H9 (cell line): ENCODE measurements around the gene SERTAD1. TPM values are rescaled to one million over a fixed set of nuclear protein-coding genes. Genes with fewer than 3 reads are reported as not detected.

ENCODE experiments used
- DNase-seq: peaks from one replicate; pipeline ENCODE4 v3.0.0-alpha.2; 2017
- H2AFZ ChIP-seq: one replicate; pipeline ENCODE4 v1.6.1; 2013; ENCODE audit warnings: mild to moderate bottlenecking, low read length, control low read depth, moderate library complexity
- H2AK5ac ChIP-seq: 2 replicates; pipeline ENCODE4 v1.6.1; 2013; ENCODE audit warnings: low read length, control low read depth, mixed read lengths; ENCODE audit not compliant: insufficient read length
- H2BK120ac ChIP-seq: one replicate; pipeline ENCODE4 v1.6.1; 2013; ENCODE audit warnings: low read depth, mild to moderate bottlenecking, low read length, control low read depth, inconsistent platforms; ENCODE audit not compliant: poor library complexity, severe bottlenecking
- H2BK12ac ChIP-seq: 2 replicates; pipeline ENCODE4 v1.6.1; 2013; ENCODE audit warnings: low read length, control low read depth, mixed read lengths, low read depth; ENCODE audit not compliant: insufficient read length
- H2BK15ac ChIP-seq: 2 replicates; pipeline ENCODE4 v1.6.1; 2013; ENCODE audit warnings: low read depth, low read length, control low read depth
- H2BK20ac ChIP-seq: one replicate; pipeline ENCODE4 v1.6.1; 2013; ENCODE audit warnings: low read depth, mild to moderate bottlenecking, low read length, control low read depth, inconsistent platforms; ENCODE audit not compliant: poor library complexity, severe bottlenecking
- H2BK5ac ChIP-seq: 2 replicates; pipeline ENCODE4 v1.6.1; 2013; ENCODE audit warnings: low read length, control low read depth, mixed read lengths; ENCODE audit not compliant: insufficient read length
- H3K14ac ChIP-seq: 2 replicates; pipeline ENCODE4 v1.6.1; 2013; ENCODE audit warnings: low read length, control low read depth; ENCODE audit not compliant: insufficient read depth
- H3K18ac ChIP-seq: 2 replicates; pipeline ENCODE4 v1.6.1; 2013; ENCODE audit warnings: low read depth, mild to moderate bottlenecking, mixed read lengths, low read length, control low read depth; ENCODE audit not compliant: insufficient read length
- H3K23ac ChIP-seq: 2 replicates; pipeline ENCODE4 v1.6.1; 2013; ENCODE audit warnings: low read length, control low read depth, mixed read lengths, low read depth; ENCODE audit not compliant: insufficient read length
- H3K23me2 ChIP-seq: 2 replicates; pipeline ENCODE4 v1.6.1; 2013; ENCODE audit warnings: low read depth, mild to moderate bottlenecking, mixed read lengths, low read length, control low read depth; ENCODE audit not compliant: insufficient read length, poor library complexity, severe bottlenecking
- H3K27ac ChIP-seq: 2 replicates; pipeline ENCODE4 v1.5.1; 2013; ENCODE audit warnings: low read length, control low read depth, mixed read lengths, low read depth; ENCODE audit not compliant: insufficient read length
- H3K27me3 ChIP-seq: 2 replicates; pipeline ENCODE4 v1.6.1; 2013; ENCODE audit warnings: low read length, control low read depth, inconsistent platforms; ENCODE audit not compliant: insufficient read depth
- H3K4ac ChIP-seq: 2 replicates; pipeline ENCODE4 v1.6.1; 2013; ENCODE audit warnings: low read depth, mild to moderate bottlenecking, control low read depth, inconsistent platforms, low read length, moderate library complexity
- H3K4me1 ChIP-seq: 2 replicates; pipeline ENCODE4 v1.6.1; 2013; ENCODE audit warnings: low read length, control low read depth, inconsistent platforms; ENCODE audit not compliant: insufficient read depth
- H3K4me2 ChIP-seq: 2 replicates; pipeline ENCODE4 v1.6.1; 2013; ENCODE audit warnings: low read length, control low read depth, mixed read lengths; ENCODE audit not compliant: insufficient read length, insufficient read depth
- H3K56ac ChIP-seq: 2 replicates; pipeline ENCODE4 v1.6.1; 2013; ENCODE audit warnings: low read depth, mild to moderate bottlenecking, mixed read lengths, low read length, control low read depth; ENCODE audit not compliant: insufficient read length
- H3K79me1 ChIP-seq: 2 replicates; pipeline ENCODE4 v1.6.1; 2013; ENCODE audit warnings: low read depth, mild to moderate bottlenecking, moderate library complexity, low read length, control low read depth, inconsistent platforms; ENCODE audit not compliant: insufficient read depth, poor library complexity, severe bottlenecking
- H3K79me2 ChIP-seq: 2 replicates; pipeline ENCODE4 v1.6.1; 2013; ENCODE audit warnings: low read length, control low read depth, inconsistent platforms; ENCODE audit not compliant: insufficient read depth
- H3K9ac ChIP-seq: 2 replicates; pipeline ENCODE4 v1.6.1; 2013; ENCODE audit warnings: low read length, control low read depth, mixed read lengths; ENCODE audit not compliant: insufficient read length; ENCODE audit errors: extremely low read depth
- H3K9me3 ChIP-seq: one replicate; pipeline ENCODE4 v1.6.1; 2013; ENCODE audit warnings: low read depth, low read length, inconsistent platforms; ENCODE audit not compliant: control insufficient read depth
- H3T11ph ChIP-seq: one replicate; pipeline ENCODE4 v1.6.1; 2013; ENCODE audit warnings: mild to moderate bottlenecking, low read length, control low read depth, inconsistent platforms
- H4K20me1 ChIP-seq: one replicate; pipeline ENCODE4 v1.6.1; 2013; ENCODE audit not compliant: control insufficient read depth, insufficient read length, insufficient read depth
- H4K5ac ChIP-seq: 2 replicates; pipeline ENCODE4 v1.6.1; 2013; ENCODE audit warnings: low read depth, mild to moderate bottlenecking, mixed read lengths, low read length, control low read depth; ENCODE audit not compliant: insufficient read length
- H4K8ac ChIP-seq: replicated peaks from 2 replicates; pipeline ENCODE4 v1.6.1; 2013; ENCODE audit warnings: low read length, control low read depth, mixed read lengths, low read depth; ENCODE audit not compliant: insufficient read length
- H4K91ac ChIP-seq: 2 replicates; pipeline ENCODE4 v1.6.1; 2013; ENCODE audit warnings: low read depth, mild to moderate bottlenecking, moderate library complexity, mixed read lengths, low read length, control low read depth; ENCODE audit not compliant: insufficient read length
- H3K27ac Mint-ChIP-seq, 3 experiments: 2 replicates in 2 of 3; 3 replicates in 1 of 3; pipeline ENCODE4 v1.8.0; 2020 to 2021; ENCODE audit warnings: mixed read lengths in 3 of 3, mild to moderate bottlenecking in 1 of 3, moderate library complexity in 1 of 3
- H3K27me3 Mint-ChIP-seq: 2 replicates; pipeline ENCODE4 v1.8.0; 2021; ENCODE audit warnings: low read depth, mild to moderate bottlenecking, moderate library complexity, mixed read lengths
- H3K36me3 Mint-ChIP-seq, 3 experiments: 2 replicates in 2 of 3; 3 replicates in 1 of 3; pipeline ENCODE4 v1.8.0; 2020 to 2021; ENCODE audit warnings: low read depth in 3 of 3, mixed read lengths in 3 of 3; ENCODE audit not compliant: insufficient read depth in 1 of 3
- H3K4me1 Mint-ChIP-seq, 2 experiments: 2 replicates each; pipeline ENCODE4 v1.8.0; 2020; ENCODE audit warnings: mixed read lengths in 2 of 2
- H3K4me3 Mint-ChIP-seq, 2 experiments: 2 replicates in 1 of 2; 3 replicates in 1 of 2; pipeline ENCODE4 v1.8.0; 2020 to 2021; ENCODE audit warnings: mild to moderate bottlenecking in 2 of 2, mixed read lengths in 2 of 2, moderate library complexity in 1 of 2
- H3K9me3 Mint-ChIP-seq, 2 experiments: 2 replicates in 1 of 2; 3 replicates in 1 of 2; pipeline ENCODE4 v1.8.0; 2020; ENCODE audit warnings: mild to moderate bottlenecking in 2 of 2, mixed read lengths in 2 of 2, moderate library complexity in 1 of 2
- WGBS: extraction: QIAGEN DNeasy Blood & Tissue Kit; methylation state at CpG from one replicate; pipeline ENCODE4 v1.1.7; 2013; ENCODE audit warnings: missing lambda C conversion rate, low lambda C conversion rate, mixed read lengths; ENCODE audit not compliant: insufficient read length; ENCODE audit errors: extremely low coverage; 5-methylcytosine and 5-hydroxymethylcytosine counted together
- total RNA-seq: library from RNA; stranded (reverse); gene quantifications from 2 replicates; pipeline ENCODE4 v1.2.1, GENCODE V29; 2021
- TF ChIP-seq, protein P1 (sequence below): fragments of 200-600 bp; sonication (generic); conservative IDR thresholded peaks from 3 replicates; pipeline ENCODE4 v1.8.0; 2021; ENCODE audit warnings: antibody characterized with exemption, mild to moderate bottlenecking

SERTAD1 gene
- total RNA-seq, 1 experiment from 2014 or later, result 7.9 TPM

DNA sequence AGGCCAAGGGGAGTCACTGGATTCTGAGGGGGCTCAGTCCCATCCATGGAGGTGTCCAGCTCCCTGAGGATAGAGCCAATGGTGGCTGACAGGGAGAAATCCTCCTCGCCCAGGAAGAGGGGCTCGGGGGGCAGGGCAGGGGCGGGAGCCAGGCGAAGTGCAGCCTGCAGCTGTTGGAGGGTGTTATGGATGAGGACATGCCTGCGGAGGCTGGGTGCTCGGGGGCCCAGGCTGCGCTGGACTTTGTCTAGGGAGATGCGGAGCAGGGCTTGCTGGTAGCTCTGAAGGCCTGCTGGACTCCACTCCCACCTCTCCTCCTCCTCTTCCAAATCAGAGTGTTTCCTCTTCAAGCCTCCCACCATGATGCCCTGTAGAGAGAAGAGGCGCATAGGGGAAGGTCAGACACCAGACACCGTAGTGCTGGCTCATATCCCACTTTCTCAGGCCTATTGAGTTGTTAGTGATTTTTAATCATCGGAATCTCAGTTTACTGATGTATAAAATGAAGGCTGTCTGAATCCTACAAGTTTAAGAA is 16.0 kb upstream of the SERTAD1 start:
- Histone ChIP-seq H3K9me3 (no peaks in the 10 kb centered on the region), H3K23ac (no peak overlapping the region), H3K27me3 (no peaks in the 10 kb centered on the region), H3K4me1 (no peaks in the 10 kb centered on the region), H2BK120ac (no peak overlapping the region), H3K27ac (no peak overlapping the region), H3T11ph (no peak overlapping the region), H4K91ac (no peak overlapping the region), H3K56ac (no peak overlapping the region), H2BK15ac (no peak overlapping the region), H4K8ac (no peak overlapping the region), H2AK5ac (no peak overlapping the region), H3K18ac (no peak overlapping the region), H3K4ac (no peak overlapping the region), H3K9ac (no peak overlapping the region), H4K5ac (no peak overlapping the region), H3K23me2 (peaks cover 3% of the 10 kb centered on the region), H3K79me1 (peaks cover 6% of the 10 kb centered on the region), H3K79me2 (peaks cover 4% of the 10 kb centered on the region; the same call in 1 of the 2 replicates), H3K14ac (no peak overlapping the region), H2BK5ac (no peak overlapping the region), H2BK20ac (no peak overlapping the region), H2BK12ac (no peak overlapping the region), H4K20me1 (no peaks in the 10 kb centered on the region), H2AFZ (no peak overlapping the region), H3K4me2 (peak overlapping the region; percentile 80)
- Mint-ChIP-seq H3K9me3 (no peaks in the 10 kb centered on the region; a peak in 1 of 5 replicates), H3K4me1 (peaks cover 28 to 32% of the 10 kb centered on the region in 2 experiments), H3K36me3 (peaks cover 15 to 25% (median 22%) of the 10 kb centered on the region in 3 experiments), H3K27me3 (no peaks in the 10 kb centered on the region), H3K4me3 (peak overlapping the region; percentile 91 to 96; a peak in 4 of 5 replicates), H3K27ac (peak overlapping the region in 1 of 3 experiments; percentile 99; a peak in 2 of 7 replicates)
- no peak for DNase-seq
- TF ChIP-seq, protein P1, sequence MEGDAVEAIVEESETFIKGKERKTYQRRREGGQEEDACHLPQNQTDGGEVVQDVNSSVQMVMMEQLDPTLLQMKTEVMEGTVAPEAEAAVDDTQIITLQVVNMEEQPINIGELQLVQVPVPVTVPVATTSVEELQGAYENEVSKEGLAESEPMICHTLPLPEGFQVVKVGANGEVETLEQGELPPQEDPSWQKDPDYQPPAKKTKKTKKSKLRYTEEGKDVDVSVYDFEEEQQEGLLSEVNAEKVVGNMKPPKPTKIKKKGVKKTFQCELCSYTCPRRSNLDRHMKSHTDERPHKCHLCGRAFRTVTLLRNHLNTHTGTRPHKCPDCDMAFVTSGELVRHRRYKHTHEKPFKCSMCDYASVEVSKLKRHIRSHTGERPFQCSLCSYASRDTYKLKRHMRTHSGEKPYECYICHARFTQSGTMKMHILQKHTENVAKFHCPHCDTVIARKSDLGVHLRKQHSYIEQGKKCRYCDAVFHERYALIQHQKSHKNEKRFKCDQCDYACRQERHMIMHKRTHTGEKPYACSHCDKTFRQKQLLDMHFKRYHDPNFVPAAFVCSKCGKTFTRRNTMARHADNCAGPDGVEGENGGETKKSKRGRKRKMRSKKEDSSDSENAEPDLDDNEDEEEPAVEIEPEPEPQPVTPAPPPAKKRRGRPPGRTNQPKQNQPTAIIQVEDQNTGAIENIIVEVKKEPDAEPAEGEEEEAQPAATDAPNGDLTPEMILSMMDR, result no peak
- WGBS, result no CpG with 5 or more reads among the region's 11 CpGs
